Calu3 (cell line): ENCODE data around the gene SETX. TPM values are rescaled to one million over a fixed set of nuclear protein-coding genes. Genes with fewer than 3 reads are reported as not detected.
A peak's percentile ranks its signal among the peaks of the same experiment; 100 is the strongest.

Experiments
- BruUV-seq: library from RNA; stranded (reverse); fragments of 400-500 nt; replicated peaks from 2 replicates; lab custom pipeline; 2021; lab: Mats Ljungman, UMichigan
- CTCF ChIA-PET: fragments of 300-600 bp; sonication (Branson Sonifier 250); formaldehyde crosslinking; loops from one replicate; lab custom pipeline; 2022; ENCODE audit warnings: antibody characterized with exemption; lab: Charles Lee
- DNase-seq: peaks from one replicate; pipeline ENCODE4 v3.0.0; 2022
- H3K27ac Mint-ChIP-seq: one replicate; pipeline ENCODE4 v1.8.0; 2022; ENCODE audit warnings: mixed read lengths; ENCODE audit not compliant: unreplicated experiment
- H3K27me3 Mint-ChIP-seq: one replicate; pipeline ENCODE4 v1.8.0; 2022; ENCODE audit warnings: mixed read lengths; ENCODE audit not compliant: unreplicated experiment
- H3K36me3 Mint-ChIP-seq: one replicate; pipeline ENCODE4 v1.8.0; 2022; ENCODE audit warnings: mild to moderate bottlenecking, moderate library complexity, mixed read lengths; ENCODE audit not compliant: insufficient read depth, unreplicated experiment
- H3K4me1 Mint-ChIP-seq: one replicate; pipeline ENCODE4 v1.8.0; 2022; ENCODE audit warnings: mild to moderate bottlenecking, low read depth, mixed read lengths; ENCODE audit not compliant: unreplicated experiment
- H3K4me3 Mint-ChIP-seq: one replicate; pipeline ENCODE4 v1.8.0; 2022; ENCODE audit warnings: mild to moderate bottlenecking, low read depth, moderate library complexity, mixed read lengths; ENCODE audit not compliant: unreplicated experiment
- H3K9me3 Mint-ChIP-seq: one replicate; pipeline ENCODE4 v1.8.0; 2022; ENCODE audit warnings: low read depth, mixed read lengths; ENCODE audit not compliant: unreplicated experiment
- CTCF ChIP-seq: fragments of 200-600 bp; IDR thresholded peaks from one replicate; pipeline ENCODE4 v1.8.0; 2022; ENCODE audit warnings: antibody characterized with exemption; ENCODE audit not compliant: unreplicated experiment
- intact Hi-C: fragments of 100-400 bp; cut with micrococcal nuclease; formaldehyde crosslinking; loops from one replicate; pipeline ENCODE4 v1.10.0; 2022; ENCODE audit not compliant: unreplicated experiment
- total RNA-seq: library from RNA; stranded (reverse); gene quantifications from 2 replicates; pipeline ENCODE4 v1.2.3, GENCODE V29; 2022

SETX gene
- total RNA-seq, 1 experiment from 2014 or later = 24.2 TPM

GRCh38 chr9:132238992-132239391 lies 115.8 kb downstream of the SETX start:
- H3K36me3 Mint-ChIP-seq = peaks cover 12% of the 10 kb centered on the region
- peaks cover 15% of the 10 kb centered on the region for H3K4me1 Mint-ChIP-seq
- no peak overlapping the region for H3K27ac Mint-ChIP-seq
- no peak overlapping the region for H3K4me3 Mint-ChIP-seq
- peaks cover 92% of the 10 kb centered on the region for H3K27me3 Mint-ChIP-seq
- intact Hi-C loops = no loop called here
- DNase-seq = no peak
- TF ChIP-seq CTCF = no peak
- BruUV-seq = no TSS peak
- CTCF ChIA-PET = interaction anchor here (1.9 kb wide), 1 partner anchor 69 kb away, joined by 4 read pairs; no protein-coding TSS in a partner anchor
- no peaks in the 10 kb centered on the region for H3K9me3 Mint-ChIP-seq

GRCh38 chr9:132238026-132238972 lies 116.5 kb downstream of the SETX start:
- TF ChIP-seq CTCF = no peak
- Mint-ChIP-seq H3K27ac (no peak overlapping the region), H3K9me3 (no peaks in the 10 kb centered on the region), H3K4me1 (peaks cover 15% of the 10 kb centered on the region), H3K27me3 (peaks cover 90% of the 10 kb centered on the region), H3K4me3 (no peak overlapping the region), H3K36me3 (peaks cover 12% of the 10 kb centered on the region)
- BruUV-seq = no TSS peak
- DNase-seq = no peak
- intact Hi-C loops = no loop called here
- CTCF ChIA-PET = interaction anchor here (1.9 kb wide), 1 partner anchor 69 kb away, joined by 4 read pairs; no protein-coding TSS in a partner anchor

- CTCF ChIA-PET = interaction anchor here (1.6 to 1.9 kb wide), 2 partner anchors 68 to 70 kb away, joined by 4 to 5 read pairs; no protein-coding TSS in a partner anchor
- TF ChIP-seq CTCF = no peak
- Mint-ChIP-seq H3K27me3 (peaks cover 90% of the 10 kb centered on the region), H3K4me3 (no peak overlapping the region), H3K36me3 (peaks cover 9% of the 10 kb centered on the region), H3K4me1 (peaks cover 12% of the 10 kb centered on the region), H3K27ac (no peak overlapping the region), H3K9me3 (no peaks in the 10 kb centered on the region)
- intact Hi-C loops = no loop called here
- BruUV-seq = no TSS peak
- DNase-seq = no peak
Measured at GRCh38 chr9:132237481-132237880, 117.3 kb downstream of the SETX start.

- no peak for DNase-seq
- Mint-ChIP-seq H3K36me3 (peaks cover 6% of the 10 kb centered on the region), H3K4me3 (no peak overlapping the region), H3K4me1 (peaks cover 6% of the 10 kb centered on the region), H3K27ac (no peak overlapping the region), H3K9me3 (no peaks in the 10 kb centered on the region), H3K27me3 (peaks cover 85% of the 10 kb centered on the region)
- CTCF ChIA-PET = interaction anchor here (0.7 to 1.9 kb wide), 7 partner anchors 22 to 474 kb away, joined by 3 to 13 read pairs (median 4); partner anchors contain the start of gene MED27
- intact Hi-C loops = no loop called here
- no TSS peak for BruUV-seq
- peak; percentile 18 for TF ChIP-seq CTCF
Measured at GRCh38 chr9:132236662-132237311, 118.0 kb downstream of the SETX start.
